ENCODE results near the gene ITGB8. TPM values are rescaled to one million over a fixed set of nuclear protein-coding genes. Genes with fewer than 3 reads are reported as not detected.

The ITGB8 gene
- total RNA-seq, 3 donors from 2014 or later, result 0.10 to 0.19 (median 0.11) TPM

- H3K4me3 Mint-ChIP-seq, result no peak overlapping the region
- H3K36me3 Mint-ChIP-seq (ENCODE audit: insufficient read depth), result no peaks in the 10 kb centered on the region
- no peak for ATAC-seq
- H3K27me3 Mint-ChIP-seq (ENCODE audit: low read depth), result no peaks in the 10 kb centered on the region
- DNase-seq, result no peak
- no peaks in the 10 kb centered on the region for H3K4me1 Mint-ChIP-seq (ENCODE audit: low read depth)
- no peaks in the 10 kb centered on the region for H3K9me3 Mint-ChIP-seq
Measured at GRCh38 chr7:20343205-20343604, 12.5 kb downstream of the ITGB8 start.

DNA sequence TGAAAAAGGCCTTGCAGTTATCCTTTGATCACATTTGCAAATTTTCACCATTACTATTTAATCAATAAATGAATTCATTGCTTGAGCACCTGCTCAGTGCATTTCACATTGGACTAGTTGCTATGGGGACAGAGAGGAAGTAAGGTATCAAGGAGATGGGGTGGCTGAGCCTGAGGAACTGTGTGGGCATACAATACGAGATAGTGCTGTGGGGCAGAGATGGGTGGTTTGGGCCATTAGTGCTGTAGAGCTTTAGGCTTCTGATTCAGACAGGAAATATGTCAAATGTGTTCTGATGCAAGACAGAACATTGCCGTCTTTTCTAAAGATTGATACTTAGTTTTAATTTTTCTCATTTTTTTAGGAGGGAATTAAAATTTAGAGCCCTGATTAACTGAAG lies 13.2 kb downstream of the ITGB8 start:
- no peak overlapping the region for H3K4me3 Mint-ChIP-seq
- no peaks in the 10 kb centered on the region for H3K9me3 Mint-ChIP-seq
- no peaks in the 10 kb centered on the region for H3K4me1 Mint-ChIP-seq (ENCODE audit: low read depth)
- DNase-seq, result no peak
- no peaks in the 10 kb centered on the region for H3K36me3 Mint-ChIP-seq (ENCODE audit: insufficient read depth)
- no peak for ATAC-seq
- no peaks in the 10 kb centered on the region for H3K27me3 Mint-ChIP-seq (ENCODE audit: low read depth)

DNA sequence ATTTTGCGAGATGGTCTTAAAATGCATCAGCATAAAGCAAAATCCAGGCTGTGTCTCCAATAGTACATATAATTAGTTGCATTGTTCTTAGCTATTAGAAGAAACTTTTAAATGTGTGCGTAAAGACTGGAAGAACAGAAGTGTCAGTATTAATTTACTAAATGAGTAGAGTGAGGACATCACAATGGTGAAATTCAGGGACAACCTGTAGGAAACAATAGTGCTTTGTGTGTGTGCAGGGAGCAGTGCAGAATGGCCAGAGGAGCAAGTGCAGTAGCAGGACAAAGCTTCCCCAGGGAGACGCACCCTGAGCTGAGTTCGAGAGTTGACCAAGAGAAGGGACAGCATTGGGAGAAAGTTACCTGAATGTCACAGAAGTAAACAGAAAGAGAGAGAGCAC lies 13.7 kb downstream of the ITGB8 start:
- no peaks in the 10 kb centered on the region for H3K9me3 Mint-ChIP-seq
- no peak overlapping the region for H3K4me3 Mint-ChIP-seq
- DNase-seq (no peak), ATAC-seq (no peak)
- no peaks in the 10 kb centered on the region for H3K36me3 Mint-ChIP-seq (ENCODE audit: insufficient read depth)
- H3K27me3 Mint-ChIP-seq (ENCODE audit: low read depth), result no peaks in the 10 kb centered on the region
- no peaks in the 10 kb centered on the region for H3K4me1 Mint-ChIP-seq (ENCODE audit: low read depth)

GRCh38 chr7:20346577-20346976 lies 15.9 kb downstream of the ITGB8 start:
- no peaks in the 10 kb centered on the region for H3K9me3 Mint-ChIP-seq
- ATAC-seq (no peak), DNase-seq (no peak)
- H3K4me3 Mint-ChIP-seq, result no peak overlapping the region
- no peaks in the 10 kb centered on the region for H3K36me3 Mint-ChIP-seq (ENCODE audit: insufficient read depth)
- H3K4me1 Mint-ChIP-seq (ENCODE audit: low read depth), result no peaks in the 10 kb centered on the region
- H3K27me3 Mint-ChIP-seq (ENCODE audit: low read depth), result no peaks in the 10 kb centered on the region

DNA sequence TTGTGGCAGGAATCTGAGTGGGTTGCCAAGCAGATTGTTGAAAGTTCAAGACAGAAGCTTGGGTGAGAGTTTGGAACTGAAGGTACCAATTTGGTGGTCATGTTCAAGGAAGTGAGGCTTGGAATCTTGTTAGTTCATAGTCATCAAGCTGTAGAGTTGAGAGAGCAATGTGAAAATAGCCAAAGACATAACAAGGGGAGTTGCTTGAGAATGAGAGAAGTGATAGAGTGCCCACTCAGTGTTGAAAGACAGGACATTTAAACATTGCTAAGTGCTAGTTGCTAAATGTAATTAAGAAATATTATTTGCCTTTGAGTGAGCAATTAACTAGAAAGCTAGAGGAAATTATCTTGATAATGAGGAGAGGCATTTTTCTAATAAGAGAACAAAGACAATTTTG lies 17.0 kb downstream of the ITGB8 start:
- H3K9me3 Mint-ChIP-seq, result no peaks in the 10 kb centered on the region
- H3K4me1 Mint-ChIP-seq (ENCODE audit: low read depth), result no peaks in the 10 kb centered on the region
- no peak for ATAC-seq
- no peaks in the 10 kb centered on the region for H3K36me3 Mint-ChIP-seq (ENCODE audit: insufficient read depth)
- no peak overlapping the region for H3K4me3 Mint-ChIP-seq
- peaks cover 2% of the 10 kb centered on the region for H3K27me3 Mint-ChIP-seq (ENCODE audit: low read depth)
- DNase-seq, result no peak

DNA sequence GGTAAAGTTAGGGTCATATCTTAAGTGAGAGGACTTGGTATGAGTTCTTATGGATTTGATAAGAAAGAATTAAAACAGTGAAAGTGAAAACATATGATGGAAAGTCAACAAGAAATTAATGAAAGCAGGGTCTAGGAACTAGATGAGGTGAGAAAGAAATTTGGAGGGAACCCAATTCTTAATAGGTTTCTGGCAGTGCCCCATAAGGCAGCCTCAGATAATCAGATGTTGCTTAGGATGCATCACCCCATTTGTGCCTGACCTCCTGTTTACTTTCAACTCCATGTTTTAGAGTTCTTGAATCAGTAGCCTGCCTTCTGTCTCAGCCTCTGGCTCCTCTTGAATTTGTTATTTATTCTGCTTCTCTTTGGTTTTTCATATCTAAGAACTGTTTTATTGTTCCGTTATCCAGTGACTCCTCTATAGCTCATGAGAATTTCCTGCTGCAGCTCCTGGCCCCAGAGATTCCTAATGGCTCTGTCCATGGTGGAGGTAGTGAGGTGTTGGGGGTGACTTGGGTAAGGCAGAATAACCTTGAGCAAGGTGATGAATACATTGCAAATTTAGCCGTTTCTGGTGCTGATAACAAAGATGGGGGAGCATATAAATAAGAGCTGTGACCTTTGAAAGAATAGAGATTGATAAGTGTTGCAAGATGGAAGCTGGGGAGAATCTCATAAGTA lies 17.6 kb downstream of the ITGB8 start:
- no peaks in the 10 kb centered on the region for H3K9me3 Mint-ChIP-seq
- H3K4me3 Mint-ChIP-seq, result no peak overlapping the region
- no peaks in the 10 kb centered on the region for H3K4me1 Mint-ChIP-seq (ENCODE audit: low read depth)
- peaks cover 2% of the 10 kb centered on the region for H3K27me3 Mint-ChIP-seq (ENCODE audit: low read depth)
- no peaks in the 10 kb centered on the region for H3K36me3 Mint-ChIP-seq (ENCODE audit: insufficient read depth)
- DNase-seq (no peak), ATAC-seq (no peak)

DNA sequence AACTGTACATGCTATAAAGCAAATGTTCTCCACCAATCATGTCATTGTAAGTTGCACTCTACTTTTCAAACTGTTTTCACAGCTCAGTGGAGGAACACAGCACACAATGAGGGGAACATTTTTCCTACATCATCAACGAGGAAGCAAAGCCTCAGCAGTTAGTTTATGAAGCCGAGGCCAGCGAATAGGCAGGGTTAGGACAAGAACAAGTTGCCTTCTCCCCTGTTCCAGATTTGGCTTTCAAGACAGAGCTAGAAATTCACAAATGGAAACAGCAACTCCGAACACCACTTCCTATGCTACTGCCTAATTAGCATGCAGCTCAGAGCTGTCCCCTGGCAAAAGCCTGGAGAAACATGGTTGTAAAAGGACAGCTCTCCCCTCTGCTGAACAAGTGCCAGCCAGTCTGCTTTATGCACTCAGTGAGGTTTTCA lies 19.8 kb downstream of the ITGB8 start:
- DNase-seq (no peak), ATAC-seq (no peak)
- H3K36me3 Mint-ChIP-seq (ENCODE audit: insufficient read depth), result no peaks in the 10 kb centered on the region
- H3K4me3 Mint-ChIP-seq, result no peak overlapping the region
- H3K27me3 Mint-ChIP-seq (ENCODE audit: low read depth), result peaks cover 2% of the 10 kb centered on the region
- no peaks in the 10 kb centered on the region for H3K4me1 Mint-ChIP-seq (ENCODE audit: low read depth)
- H3K9me3 Mint-ChIP-seq, result no peaks in the 10 kb centered on the region

GRCh38 chr7:20350996-20351692 lies 20.4 kb downstream of the ITGB8 start:
- H3K4me3 Mint-ChIP-seq, result no peak overlapping the region
- no peaks in the 10 kb centered on the region for H3K4me1 Mint-ChIP-seq (ENCODE audit: low read depth)
- no peaks in the 10 kb centered on the region for H3K9me3 Mint-ChIP-seq
- peaks cover 2% of the 10 kb centered on the region for H3K27me3 Mint-ChIP-seq (ENCODE audit: low read depth)
- no peak for DNase-seq
- no peak for ATAC-seq
- no peaks in the 10 kb centered on the region for H3K36me3 Mint-ChIP-seq (ENCODE audit: insufficient read depth)

GRCh38 chr7:20351901-20352300 lies 21.2 kb downstream of the ITGB8 start:
- H3K4me3 Mint-ChIP-seq, result no peak overlapping the region
- no peak for DNase-seq
- H3K4me1 Mint-ChIP-seq (ENCODE audit: low read depth), result no peaks in the 10 kb centered on the region
- peaks cover 2% of the 10 kb centered on the region for H3K27me3 Mint-ChIP-seq (ENCODE audit: low read depth)
- H3K9me3 Mint-ChIP-seq, result no peaks in the 10 kb centered on the region
- ATAC-seq, result no peak
- H3K36me3 Mint-ChIP-seq (ENCODE audit: insufficient read depth), result no peaks in the 10 kb centered on the region

GRCh38 chr7:20352573-20353306 lies 22.0 kb downstream of the ITGB8 start:
- Mint-ChIP-seq H3K27me3 (ENCODE audit: low read depth) (peaks cover 2% of the 10 kb centered on the region), H3K36me3 (ENCODE audit: insufficient read depth) (no peaks in the 10 kb centered on the region), H3K9me3 (no peaks in the 10 kb centered on the region), H3K4me3 (no peak overlapping the region), H3K4me1 (ENCODE audit: low read depth) (no peaks in the 10 kb centered on the region)
- ATAC-seq (no peak), DNase-seq (no peak)

GRCh38 chr7:20354610-20355528 lies 24.2 kb downstream of the ITGB8 start:
- Mint-ChIP-seq H3K27me3 (ENCODE audit: low read depth) (peaks cover 6% of the 10 kb centered on the region), H3K4me3 (no peak overlapping the region), H3K36me3 (ENCODE audit: insufficient read depth) (no peaks in the 10 kb centered on the region), H3K4me1 (ENCODE audit: low read depth) (no peaks in the 10 kb centered on the region), H3K9me3 (peaks cover 3% of the 10 kb centered on the region)
- no peak for DNase-seq
- ATAC-seq, result no peak

DNA sequence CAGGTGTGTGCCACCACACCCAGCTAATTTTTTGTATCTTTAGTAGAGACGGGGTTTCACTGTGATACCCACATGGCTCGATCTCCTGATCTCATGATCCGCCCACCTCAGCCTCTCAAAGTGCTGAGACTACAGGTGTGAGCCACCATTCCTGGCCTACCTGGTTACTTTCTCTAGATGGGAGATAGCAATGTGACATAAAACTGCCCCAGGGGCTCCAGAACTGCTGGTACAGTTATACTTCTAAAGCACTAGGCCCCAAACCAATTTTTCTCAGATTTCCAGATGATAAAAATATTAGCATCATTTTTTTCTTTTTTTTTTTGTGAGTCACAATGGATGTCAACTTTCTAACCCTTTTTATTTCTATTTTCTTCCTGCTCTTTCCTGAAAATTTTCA lies 27.4 kb downstream of the ITGB8 start:
- peaks cover 3% of the 10 kb centered on the region for H3K27me3 Mint-ChIP-seq (ENCODE audit: low read depth)
- peaks cover 3% of the 10 kb centered on the region for H3K9me3 Mint-ChIP-seq
- H3K4me3 Mint-ChIP-seq, result no peak overlapping the region
- ATAC-seq (no peak), DNase-seq (no peak)
- H3K36me3 Mint-ChIP-seq (ENCODE audit: insufficient read depth), result no peaks in the 10 kb centered on the region
- H3K4me1 Mint-ChIP-seq (ENCODE audit: low read depth), result no peaks in the 10 kb centered on the region

DNA sequence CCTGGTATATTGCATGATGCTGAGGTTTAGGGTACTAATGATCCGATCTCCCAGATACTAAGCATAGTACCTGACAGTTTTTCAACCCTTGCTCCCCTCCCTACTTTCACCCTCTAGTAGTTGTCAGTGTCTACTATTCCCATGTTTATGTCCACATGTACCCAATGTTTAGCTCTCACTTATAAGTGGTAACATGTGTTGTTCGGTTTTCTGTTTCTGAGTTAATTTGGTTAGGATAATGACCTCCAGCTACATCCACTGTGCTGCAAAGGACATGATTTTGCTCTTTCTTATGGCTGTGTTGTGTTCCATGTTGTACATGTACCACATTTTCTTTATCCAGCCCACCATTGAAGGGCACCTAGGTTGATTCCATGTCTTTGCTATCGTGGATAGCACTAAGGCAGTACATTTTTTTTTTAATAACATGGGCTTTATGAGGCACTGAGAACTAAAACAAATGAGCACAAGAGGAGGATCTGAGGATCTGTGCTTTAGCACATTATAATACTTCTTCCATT lies 28.1 kb downstream of the ITGB8 start:
- DNase-seq (no peak), ATAC-seq (no peak)
- H3K27me3 Mint-ChIP-seq (ENCODE audit: low read depth), result peaks cover 3% of the 10 kb centered on the region
- no peaks in the 10 kb centered on the region for H3K4me1 Mint-ChIP-seq (ENCODE audit: low read depth)
- no peak overlapping the region for H3K4me3 Mint-ChIP-seq
- H3K9me3 Mint-ChIP-seq, result peaks cover 3% of the 10 kb centered on the region
- H3K36me3 Mint-ChIP-seq (ENCODE audit: insufficient read depth), result no peaks in the 10 kb centered on the region
